WTC11 (cell line): Measurements from ENCODE around the gene UBN1. TPM values are rescaled to one million over a fixed set of nuclear protein-coding genes. Genes with fewer than 3 reads are reported as not detected.

ENCODE experiments used
- ATAC-seq: fragments of 200-7000 bp; cut with Tn5 transposase; 2 replicates; pipeline ENCODE4 v1.10.0; 2021; ENCODE audit warnings: mild to moderate bottlenecking, moderate library complexity
- CTCF ChIA-PET: fragments of 300-600 bp; sonication (Branson Sonifier 250); formaldehyde crosslinking; loops from one replicate; lab custom pipeline; 2021; ENCODE audit warnings: antibody characterized with exemption; lab: Charles Lee
- POLR2A ChIA-PET: fragments of 350-600 bp; sonication (Branson Sonifier 250); formaldehyde crosslinking; loops from one replicate; lab custom pipeline; 2021; ENCODE audit warnings: antibody characterized with exemption; lab: Charles Lee
- DNase-seq: peaks from one replicate; pipeline ENCODE4 v3.0.0; 2021; ENCODE audit warnings: low spot score
- H3K27ac Mint-ChIP-seq: 2 replicates; pipeline ENCODE4 v1.8.0; 2021; ENCODE audit warnings: mixed read lengths
- H3K27me3 Mint-ChIP-seq: 2 replicates; pipeline ENCODE4 v1.8.0; 2021; ENCODE audit warnings: low read depth, mild to moderate bottlenecking, moderate library complexity, mixed read lengths
- H3K36me3 Mint-ChIP-seq: 2 replicates; pipeline ENCODE4 v1.8.0; 2021; ENCODE audit warnings: mixed read lengths
- H3K4me1 Mint-ChIP-seq: 2 replicates; pipeline ENCODE4 v1.8.0; 2022; ENCODE audit warnings: mixed read lengths
- H3K4me3 Mint-ChIP-seq: 2 replicates; pipeline ENCODE4 v1.8.0; 2021; ENCODE audit warnings: mild to moderate bottlenecking, moderate library complexity, mixed read lengths
- H3K9me3 Mint-ChIP-seq: 2 replicates; pipeline ENCODE4 v1.8.0; 2021; ENCODE audit warnings: mixed read lengths
- AFF4 ChIP-seq: sonication (generic); formaldehyde crosslinking; IDR thresholded peaks from 2 replicates; pipeline ENCODE4 v1.8.1; 2023; ENCODE audit warnings: mild to moderate bottlenecking, missing genetic modification reagents, borderline replicate concordance
- CREB1 ChIP-seq: sonication (generic); formaldehyde crosslinking; IDR thresholded peaks from 2 replicates; pipeline ENCODE4 v1.8.0; 2023; ENCODE audit warnings: mild to moderate bottlenecking, missing genetic modification reagents
- CREM ChIP-seq: sonication (generic); formaldehyde crosslinking; IDR thresholded peaks from 2 replicates; pipeline ENCODE4 v1.8.1; 2022; ENCODE audit warnings: mild to moderate bottlenecking, missing genetic modification reagents, moderate library complexity
- CTCF ChIP-seq: fragments of 200-600 bp; IDR thresholded peaks from 2 replicates; pipeline ENCODE4 v1.8.0; 2022; ENCODE audit warnings: antibody characterized with exemption
- ELF4 ChIP-seq: sonication (generic); formaldehyde crosslinking; IDR thresholded peaks from 2 replicates; pipeline ENCODE4 v1.8.1; 2022; ENCODE audit warnings: low read depth, mild to moderate bottlenecking, moderate library complexity, missing genetic modification reagents
- MAX ChIP-seq: sonication (generic); formaldehyde crosslinking; IDR thresholded peaks from 2 replicates; pipeline ENCODE4 v1.8.0; 2022; ENCODE audit warnings: mild to moderate bottlenecking, missing genetic modification reagents
- NR3C1 ChIP-seq: sonication (generic); formaldehyde crosslinking; conservative IDR thresholded peaks from 2 replicates; pipeline ENCODE4 v1.8.1; 2023; ENCODE audit warnings: low read depth, mild to moderate bottlenecking, missing genetic modification reagents
- USF2 ChIP-seq: sonication (generic); formaldehyde crosslinking; IDR thresholded peaks from 2 replicates; pipeline ENCODE4 v1.8.1; 2023; ENCODE audit warnings: mild to moderate bottlenecking, missing genetic modification reagents, moderate library complexity
- ZNF281 ChIP-seq: sonication (generic); formaldehyde crosslinking; IDR thresholded peaks from 2 replicates; pipeline ENCODE4 v1.8.0; 2023; ENCODE audit warnings: mild to moderate bottlenecking, missing genetic modification reagents
- ZSCAN18 ChIP-seq: fragments of 250-450 bp; sonication (Bioruptor Pico); IDR thresholded peaks from 2 replicates; pipeline ENCODE4 v2.1.2; 2022; ENCODE audit warnings: mild to moderate bottlenecking, moderate library complexity
- total RNA-seq: library from RNA; stranded (reverse); gene quantifications from 3 replicates; pipeline ENCODE4 v1.2.3, GENCODE V29; 2021
- TF ChIP-seq, protein P1 (sequence below): fragments of 250-450 bp; sonication (Bioruptor Pico); conservative IDR thresholded peaks from 2 replicates; pipeline ENCODE4 v1.9.0; 2021; ENCODE audit warnings: mild to moderate bottlenecking
- TF ChIP-seq, protein P2 (sequence below): sonication (generic); formaldehyde crosslinking; IDR thresholded peaks from 2 replicates; pipeline ENCODE4 v1.8.0; 2022; ENCODE audit warnings: missing genetic modification reagents
- TF ChIP-seq, protein P3 (sequence below): sonication (generic); formaldehyde crosslinking; IDR thresholded peaks from 2 replicates; pipeline ENCODE4 v1.8.1; 2022; ENCODE audit warnings: low read depth, missing genetic modification reagents, borderline replicate concordance

The UBN1 gene
- total RNA-seq, 1 experiment from 2014 or later = 38.5 TPM

DNA sequence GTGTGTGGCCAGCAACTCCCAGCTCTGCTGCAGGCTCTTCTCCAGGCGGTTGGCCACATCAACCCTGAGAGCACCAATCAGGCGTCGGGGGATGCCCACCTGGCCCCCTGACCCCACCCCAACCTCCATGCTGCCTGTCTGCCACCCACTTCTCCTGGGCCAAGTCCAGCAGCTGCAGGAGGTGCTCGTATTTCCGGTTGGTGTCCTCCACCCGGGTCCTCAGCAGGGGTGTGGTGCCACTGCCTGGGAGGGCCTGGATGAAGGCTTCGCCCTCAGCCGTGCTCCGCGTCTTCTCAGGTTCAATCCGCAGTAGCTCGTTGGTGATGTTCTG, 44.6 kb downstream of the UBN1 start:
- no peak for ATAC-seq
- H3K9me3 Mint-ChIP-seq = no peaks in the 10 kb centered on the region
- no peak for TF ChIP-seq CREM (CRISPR knock-in tag)
- TF ChIP-seq MAX (CRISPR knock-in tag) = no peak
- no peak for TF ChIP-seq CREB1 (CRISPR knock-in tag)
- TF ChIP-seq, protein P1, sequence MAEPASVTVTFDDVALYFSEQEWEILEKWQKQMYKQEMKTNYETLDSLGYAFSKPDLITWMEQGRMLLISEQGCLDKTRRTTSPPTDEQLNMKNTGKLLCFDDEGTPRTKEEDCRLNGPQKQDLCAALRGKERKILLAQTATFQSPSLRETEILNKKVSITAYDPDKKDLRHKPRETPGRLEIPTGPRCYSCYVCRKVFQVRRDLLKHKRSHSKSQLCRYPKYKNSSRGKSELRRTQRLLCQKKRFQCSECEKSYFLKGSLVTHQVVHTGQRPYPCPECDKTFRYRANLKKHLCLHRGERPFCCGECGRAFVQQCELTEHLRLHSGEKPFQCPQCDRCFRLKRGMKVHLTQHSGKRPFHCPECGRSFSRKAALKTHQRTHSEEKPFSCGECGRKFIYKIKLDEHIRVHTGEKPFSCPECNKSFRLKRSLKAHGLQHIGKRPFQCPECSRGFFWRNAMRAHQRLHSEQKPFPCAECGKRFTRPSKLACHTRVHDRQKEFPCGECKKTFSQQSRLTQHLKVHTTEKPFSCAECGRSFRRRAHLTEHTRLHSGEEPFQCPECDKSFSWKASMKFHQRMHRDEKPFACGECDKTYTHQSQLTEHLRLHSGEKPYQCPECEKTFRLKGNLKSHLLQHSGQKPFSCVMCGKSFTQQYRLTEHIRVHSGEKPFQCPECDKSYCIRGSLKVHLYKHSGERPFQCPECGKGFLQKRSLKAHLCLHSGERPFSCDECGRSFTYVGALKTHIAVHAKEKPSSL (CRISPR knock-in tag) = no peak
- no peak for TF ChIP-seq ELF4 (CRISPR knock-in tag)
- TF ChIP-seq, all 79 proteins: peak for 0
- ChIA-PET CTCF (interaction anchor here (1.0 to 1.2 kb wide), 2 partner anchors 64 to 242 kb away, joined by 3 to 5 read pairs; no protein-coding TSS in a partner anchor), POLR2A (no interaction called here)
- Mint-ChIP-seq H3K4me3 (no peak overlapping the region), H3K27me3 (no peaks in the 10 kb centered on the region), H3K36me3 (peaks cover 29% of the 10 kb centered on the region), H3K27ac (no peak overlapping the region), H3K4me1 (no peaks in the 10 kb centered on the region)
- no peak for DNase-seq

- ChIA-PET POLR2A (no interaction called here), CTCF (interaction anchor here (1.0 to 1.2 kb wide), 2 partner anchors 63 to 242 kb away, joined by 3 to 5 read pairs; no protein-coding TSS in a partner anchor)
- Mint-ChIP-seq H3K36me3 (peaks cover 28% of the 10 kb centered on the region), H3K4me3 (no peak overlapping the region), H3K27ac (no peak overlapping the region), H3K4me1 (no peaks in the 10 kb centered on the region), H3K27me3 (no peaks in the 10 kb centered on the region), H3K9me3 (no peaks in the 10 kb centered on the region)
- no peak for DNase-seq
- no peak for ATAC-seq
- TF ChIP-seq USF2 (CRISPR knock-in tag) (no peak), AFF4 (CRISPR knock-in tag) (no peak), CTCF (no peak), ZSCAN18 (CRISPR knock-in tag) (no peak), NR3C1 (CRISPR knock-in tag) (no peak), ZNF281 (CRISPR knock-in tag) (no peak)
- TF ChIP-seq, protein P2, sequence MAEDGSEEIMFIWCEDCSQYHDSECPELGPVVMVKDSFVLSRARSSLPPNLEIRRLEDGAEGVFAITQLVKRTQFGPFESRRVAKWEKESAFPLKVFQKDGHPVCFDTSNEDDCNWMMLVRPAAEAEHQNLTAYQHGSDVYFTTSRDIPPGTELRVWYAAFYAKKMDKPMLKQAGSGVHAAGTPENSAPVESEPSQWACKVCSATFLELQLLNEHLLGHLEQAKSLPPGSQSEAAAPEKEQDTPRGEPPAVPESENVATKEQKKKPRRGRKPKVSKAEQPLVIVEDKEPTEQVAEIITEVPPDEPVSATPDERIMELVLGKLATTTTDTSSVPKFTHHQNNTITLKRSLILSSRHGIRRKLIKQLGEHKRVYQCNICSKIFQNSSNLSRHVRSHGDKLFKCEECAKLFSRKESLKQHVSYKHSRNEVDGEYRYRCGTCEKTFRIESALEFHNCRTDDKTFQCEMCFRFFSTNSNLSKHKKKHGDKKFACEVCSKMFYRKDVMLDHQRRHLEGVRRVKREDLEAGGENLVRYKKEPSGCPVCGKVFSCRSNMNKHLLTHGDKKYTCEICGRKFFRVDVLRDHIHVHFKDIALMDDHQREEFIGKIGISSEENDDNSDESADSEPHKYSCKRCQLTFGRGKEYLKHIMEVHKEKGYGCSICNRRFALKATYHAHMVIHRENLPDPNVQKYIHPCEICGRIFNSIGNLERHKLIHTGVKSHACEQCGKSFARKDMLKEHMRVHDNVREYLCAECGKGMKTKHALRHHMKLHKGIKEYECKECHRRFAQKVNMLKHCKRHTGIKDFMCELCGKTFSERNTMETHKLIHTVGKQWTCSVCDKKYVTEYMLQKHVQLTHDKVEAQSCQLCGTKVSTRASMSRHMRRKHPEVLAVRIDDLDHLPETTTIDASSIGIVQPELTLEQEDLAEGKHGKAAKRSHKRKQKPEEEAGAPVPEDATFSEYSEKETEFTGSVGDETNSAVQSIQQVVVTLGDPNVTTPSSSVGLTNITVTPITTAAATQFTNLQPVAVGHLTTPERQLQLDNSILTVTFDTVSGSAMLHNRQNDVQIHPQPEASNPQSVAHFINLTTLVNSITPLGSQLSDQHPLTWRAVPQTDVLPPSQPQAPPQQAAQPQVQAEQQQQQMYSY (CRISPR knock-in tag) = no peak
- TF ChIP-seq, protein P3, sequence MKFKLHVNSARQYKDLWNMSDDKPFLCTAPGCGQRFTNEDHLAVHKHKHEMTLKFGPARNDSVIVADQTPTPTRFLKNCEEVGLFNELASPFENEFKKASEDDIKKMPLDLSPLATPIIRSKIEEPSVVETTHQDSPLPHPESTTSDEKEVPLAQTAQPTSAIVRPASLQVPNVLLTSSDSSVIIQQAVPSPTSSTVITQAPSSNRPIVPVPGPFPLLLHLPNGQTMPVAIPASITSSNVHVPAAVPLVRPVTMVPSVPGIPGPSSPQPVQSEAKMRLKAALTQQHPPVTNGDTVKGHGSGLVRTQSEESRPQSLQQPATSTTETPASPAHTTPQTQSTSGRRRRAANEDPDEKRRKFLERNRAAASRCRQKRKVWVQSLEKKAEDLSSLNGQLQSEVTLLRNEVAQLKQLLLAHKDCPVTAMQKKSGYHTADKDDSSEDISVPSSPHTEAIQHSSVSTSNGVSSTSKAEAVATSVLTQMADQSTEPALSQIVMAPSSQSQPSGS (CRISPR knock-in tag) = no peak
Observed at GRCh38 chr16:4892361-4893102, 45.3 kb downstream of the UBN1 start.
